T-cell (primary cell): ENCODE measurements around the gene ASGR2. TPM values are rescaled to one million over a fixed set of nuclear protein-coding genes. Genes with fewer than 3 reads are reported as not detected.
"Not testable (repeated sequence)": the region's sequence is repeated elsewhere in the genome, so short reads cannot be mapped to it uniquely, and the experiment has no call there.

ENCODE experiments used
- ATAC-seq, 4 experiments: fragments of 200-7000 bp in 3 of 4; fragments of 150-1000 bp in 1 of 4; cut with Tn5 transposase; replicated peaks in 1 of 4; 1 replicate in 3 of 4; 2 replicates in 1 of 4; pipeline ENCODE4 v1.10.0; 2021; ENCODE audit warnings: moderate library complexity in 3 of 4, mild to moderate bottlenecking in 2 of 4, moderate number of reproducible peaks in 1 of 4
- CTCF ChIA-PET, 2 donors: fragments of 300-600 bp; sonication (Branson Sonifier 250); formaldehyde crosslinking; loops; one replicate each; lab custom pipeline; 2022; ENCODE audit warnings: antibody characterized with exemption in 2 of 2; lab: Charles Lee
- POLR2A ChIA-PET, 2 donors: fragments of 300-600 bp; sonication (Branson Sonifier 250); formaldehyde crosslinking; loops; one replicate each; lab custom pipeline; 2022; ENCODE audit warnings: antibody characterized with exemption in 2 of 2; lab: Charles Lee
- DNase-seq, 35 experiments: peaks; one replicate each; pipeline versions ENCODE4 v3.0.0 to v3.0.0-alpha.2; 2013 to 2023
- H3K27ac ChIP-seq: one replicate; pipeline ENCODE4 v1.5.1; 2013; ENCODE audit warnings: low read length
- H3K27me3 ChIP-seq, 2 experiments: replicated peaks in 1 of 2; 1 replicate in 1 of 2; 2 replicates in 1 of 2; pipeline versions ENCODE4 v1.6.1 to v1.7.0; 2013; ENCODE audit warnings: low read length in 1 of 2, mixed read lengths in 1 of 2; ENCODE audit not compliant: control insufficient read depth in 2 of 2, insufficient read depth in 2 of 2; ENCODE audit errors: extremely low read depth in 1 of 2
- H3K36me3 ChIP-seq, 2 donors: 1 replicate in 1 of 2; 2 replicates in 1 of 2; pipeline versions ENCODE4 v1.6.1 to v1.7.0; 2013; ENCODE audit warnings: low read length in 1 of 2; ENCODE audit not compliant: control insufficient read depth in 2 of 2, insufficient read depth in 1 of 2; ENCODE audit errors: extremely low read depth in 1 of 2
- H3K4me1 ChIP-seq, 2 experiments: 1 replicate in 1 of 2; 2 replicates in 1 of 2; pipeline versions ENCODE4 v1.6.1 to v1.7.0; 2013; ENCODE audit warnings: low read length in 2 of 2, mixed read lengths in 1 of 2; ENCODE audit not compliant: insufficient read depth in 2 of 2, control insufficient read depth in 1 of 2; ENCODE audit errors: extremely low read depth in 1 of 2
- H3K4me3 ChIP-seq, 2 donors: 1 replicate in 1 of 2; 2 replicates in 1 of 2; pipeline versions ENCODE4 v1.5.1 to v1.7.0; 2013; ENCODE audit warnings: mild to moderate bottlenecking in 2 of 2, low read length in 1 of 2, moderate library complexity in 1 of 2; ENCODE audit not compliant: control insufficient read depth in 1 of 2; ENCODE audit errors: extremely low read depth in 1 of 2
- H3K9me3 ChIP-seq: 2 replicates; pipeline ENCODE4 v1.7.0; 2013
- H3K27ac Mint-ChIP-seq, 2 donors: one replicate each; pipeline ENCODE4 v1.8.0; 2020 to 2021; ENCODE audit warnings: mild to moderate bottlenecking in 2 of 2, mixed read lengths in 2 of 2
- H3K27me3 Mint-ChIP-seq, 2 donors: one replicate each; pipeline ENCODE4 v1.8.0; 2021 to 2022; ENCODE audit warnings: mixed read lengths in 2 of 2
- H3K36me3 Mint-ChIP-seq: one replicate; pipeline ENCODE4 v1.8.0; 2021; ENCODE audit warnings: mixed read lengths
- H3K4me1 Mint-ChIP-seq, 3 donors: one replicate each; pipeline ENCODE4 v1.8.0; 2020 to 2022; ENCODE audit warnings: mixed read lengths in 3 of 3, mild to moderate bottlenecking in 1 of 3
- H3K4me3 Mint-ChIP-seq, 3 donors: one replicate each; pipeline ENCODE4 v1.8.0; 2020 to 2022; ENCODE audit warnings: mild to moderate bottlenecking in 3 of 3, mixed read lengths in 3 of 3, moderate library complexity in 3 of 3
- H3K9me3 Mint-ChIP-seq, 3 donors: one replicate each; pipeline ENCODE4 v1.8.0; 2020 to 2022; ENCODE audit warnings: mixed read lengths in 3 of 3
- whole genome bisulfite sequencing: methylation state at CpG from one replicate; pipeline ENCODE4 v1.1.5; 2013; ENCODE audit warnings: missing lambda C conversion rate; ENCODE audit not compliant: insufficient coverage; 5-methylcytosine and 5-hydroxymethylcytosine counted together
- total RNA-seq, 35 experiments: library from RNA in 6 of 35; stranded (reverse) in 6 of 35; fragments of 120-200 nt in 1 of 35; gene quantifications; one replicate each; pipeline versions ENCODE4 v1.2.1 to v1.2.4 and lab custom pipeline; 2013 to 2026

ASGR2 gene
- total RNA-seq, 5 donors from 2014 or later (not counting 1 experiment from before 2014, with no cell fraction given): 0.25 to 0.55 (median 0.47) TPM; not detected in 1

DNA sequence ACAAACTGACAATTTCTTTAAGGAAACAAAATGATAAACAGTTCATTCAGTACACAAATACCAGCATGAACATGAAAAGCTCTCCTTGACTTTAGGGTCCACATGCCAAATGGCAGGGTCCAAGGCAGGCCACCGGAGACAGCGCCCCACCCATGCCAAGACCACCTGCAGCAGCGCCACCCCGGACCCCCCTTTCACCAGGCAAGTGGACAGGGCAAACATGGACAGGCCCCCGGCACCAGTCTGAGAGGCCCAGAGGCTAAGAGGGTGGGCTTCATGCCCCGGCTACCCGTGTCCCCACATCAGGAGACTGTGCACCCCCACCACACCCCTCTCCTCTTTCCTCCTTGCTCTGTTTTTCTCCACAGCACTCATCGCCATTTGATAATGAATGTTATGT lies 14.7 kb upstream of the ASGR2 start:
- Mint-ChIP-seq H3K9me3 (no peaks in the 10 kb centered on the region), H3K4me3 (no peak overlapping the region), H3K36me3 (no peaks in the 10 kb centered on the region), H3K4me1 (peaks cover 23 to 28% (median 25%) of the 10 kb centered on the region in 3 donors), H3K27me3 (peaks cover 0 to 3% of the 10 kb centered on the region in 2 donors), H3K27ac (no peak overlapping the region)
- ChIA-PET POLR2A (no interaction called here), CTCF (no interaction called here)
- H3K9me3 ChIP-seq: no peaks in the 10 kb centered on the region
- no peak for DNase-seq
- no peaks in the 10 kb centered on the region for H3K36me3 ChIP-seq
- H3K27me3 ChIP-seq: peaks cover 0 to 21% of the 10 kb centered on the region in 2 experiments
- WGBS: 94% methylated on average over 3 of the region's 8 CpGs
- no peak overlapping the region for H3K27ac ChIP-seq
- no peak overlapping the region for H3K4me3 ChIP-seq
- no peak for ATAC-seq
- peaks cover 6 to 24% of the 10 kb centered on the region in 2 experiments for H3K4me1 ChIP-seq

DNA sequence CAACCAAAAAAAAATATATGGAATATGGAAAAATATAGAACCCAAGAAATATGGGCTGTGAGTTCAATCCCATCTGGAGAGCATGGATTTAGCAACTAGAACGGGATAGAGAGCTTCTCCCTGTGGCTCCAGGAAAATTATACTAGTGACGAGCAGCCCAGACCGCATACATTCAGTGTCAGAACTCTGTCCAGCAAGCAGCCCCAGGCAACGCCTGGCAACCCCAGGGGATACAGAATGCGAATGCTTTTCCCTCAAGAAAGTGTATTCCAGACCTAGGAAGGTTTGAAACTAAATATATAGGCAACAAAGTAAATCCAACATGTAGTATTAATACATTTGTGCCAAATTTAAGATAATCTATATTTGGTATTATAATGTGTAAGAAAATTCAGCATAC lies 13.5 kb upstream of the ASGR2 start:
- no peaks in the 10 kb centered on the region for H3K9me3 Mint-ChIP-seq
- no peak for DNase-seq
- POLR2A ChIA-PET: no interaction called here
- no peak for ATAC-seq
- WGBS: 90% methylated on average over 4 of the region's 5 CpGs
- no peaks in the 10 kb centered on the region for H3K36me3 Mint-ChIP-seq
- Histone ChIP-seq H3K4me1 (peaks cover 6 to 16% of the 10 kb centered on the region in 2 experiments), H3K4me3 (no peak overlapping the region), H3K9me3 (no peaks in the 10 kb centered on the region), H3K36me3 (no peaks in the 10 kb centered on the region), H3K27ac (no peak overlapping the region), H3K27me3 (peaks cover 0 to 19% of the 10 kb centered on the region in 2 experiments)
- peaks cover 16 to 24% (median 19%) of the 10 kb centered on the region in 3 donors for H3K4me1 Mint-ChIP-seq
- no peak overlapping the region for H3K4me3 Mint-ChIP-seq
- H3K27me3 Mint-ChIP-seq: peaks cover 3 to 5% of the 10 kb centered on the region in 2 donors
- CTCF ChIA-PET: no interaction called here
- H3K27ac Mint-ChIP-seq: no peak overlapping the region

DNA sequence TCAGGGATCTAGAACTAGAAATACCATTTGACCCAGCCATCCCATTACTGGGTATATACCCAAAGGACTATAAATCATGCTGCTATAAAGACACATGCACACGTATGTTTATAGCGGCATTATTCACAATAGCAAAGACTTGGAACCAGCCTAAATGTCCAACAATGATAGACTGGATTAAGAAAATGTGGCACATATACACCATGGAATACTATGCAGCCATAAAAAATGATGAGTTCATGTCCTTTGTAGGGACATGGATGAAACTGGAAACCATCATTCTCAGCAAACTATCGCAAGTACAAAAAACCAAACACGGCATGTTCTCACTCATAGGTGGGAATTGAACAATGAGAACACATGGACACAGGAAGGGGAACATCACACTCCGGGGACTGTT lies 12.9 kb upstream of the ASGR2 start:
- WGBS: no CpG with 5 or more reads among the region's 5 CpGs
- H3K27me3 ChIP-seq: peaks cover 0 to 25% of the 10 kb centered on the region in 2 experiments
- H3K36me3 ChIP-seq, POLR2A ChIA-PET, H3K9me3 ChIP-seq, H3K4me3 ChIP-seq, H3K36me3 Mint-ChIP-seq, H3K4me1 ChIP-seq, H3K27ac ChIP-seq, DNase-seq, H3K27me3 Mint-ChIP-seq, CTCF ChIA-PET, H3K27ac Mint-ChIP-seq, H3K4me3 Mint-ChIP-seq, H3K9me3 Mint-ChIP-seq, ATAC-seq: not testable (repeated sequence)
- H3K4me1 Mint-ChIP-seq: peaks cover 12 to 18% (median 15%) of the 10 kb centered on the region in 3 donors

DNA sequence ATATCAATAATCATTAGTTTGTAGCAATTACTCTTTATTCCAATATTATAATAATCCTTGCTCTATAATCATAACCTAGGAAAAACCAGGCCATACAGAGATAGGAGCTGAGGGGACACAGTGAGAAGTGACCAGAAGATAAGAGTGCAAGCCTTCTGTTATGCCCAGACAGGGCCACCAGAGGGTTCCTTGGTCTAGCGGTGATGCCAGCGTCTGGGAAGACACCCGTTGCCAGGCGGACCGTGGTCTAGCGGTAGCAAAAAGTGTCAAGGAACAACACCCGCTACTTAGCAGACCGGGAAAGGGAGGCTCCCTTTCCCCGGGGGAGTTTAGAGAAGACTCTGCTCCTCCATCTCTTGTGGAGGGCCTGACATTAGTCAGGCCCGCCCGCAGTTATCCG lies 11.8 kb upstream of the ASGR2 start:
- H3K36me3 Mint-ChIP-seq, H3K9me3 Mint-ChIP-seq, ATAC-seq, H3K27me3 Mint-ChIP-seq, H3K4me1 Mint-ChIP-seq, POLR2A ChIA-PET, H3K4me3 Mint-ChIP-seq, H3K4me3 ChIP-seq, DNase-seq, H3K36me3 ChIP-seq, H3K9me3 ChIP-seq, CTCF ChIA-PET, H3K27ac Mint-ChIP-seq, H3K27ac ChIP-seq, H3K4me1 ChIP-seq: not testable (repeated sequence)
- H3K27me3 ChIP-seq: peaks cover 0 to 30% of the 10 kb centered on the region in 2 experiments
- WGBS: 85% methylated on average over 5 of the region's 12 CpGs

DNA sequence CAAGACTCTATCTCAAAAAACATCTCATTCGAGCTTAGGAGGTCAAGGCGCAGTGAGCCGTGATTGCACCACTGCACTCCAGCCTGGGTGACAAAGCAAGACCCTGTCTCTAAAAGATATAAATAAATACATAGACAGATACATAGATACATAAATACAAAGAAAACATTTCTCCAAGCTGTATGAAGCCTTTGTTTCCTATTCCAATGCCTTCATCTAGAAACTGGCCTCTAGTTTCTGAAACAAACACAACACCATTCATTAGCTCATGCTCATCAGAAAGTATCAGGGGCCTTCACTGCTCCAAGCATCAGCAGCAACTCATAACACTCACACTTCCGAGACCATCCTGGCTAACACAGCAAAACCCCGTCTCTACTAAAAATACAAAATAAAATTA lies 10.3 kb upstream of the ASGR2 start:
- Mint-ChIP-seq H3K27ac (no peak overlapping the region), H3K9me3 (no peaks in the 10 kb centered on the region), H3K4me3 (no peak overlapping the region), H3K36me3 (no peaks in the 10 kb centered on the region), H3K27me3 (peaks cover 10 to 18% of the 10 kb centered on the region in 2 donors), H3K4me1 (peaks cover 0 to 1% (median 0%) of the 10 kb centered on the region in 3 donors)
- no CpG with 5 or more reads among the region's 5 CpGs for WGBS
- POLR2A ChIA-PET: no interaction called here
- Histone ChIP-seq H3K4me1 (no peaks in the 10 kb centered on the region), H3K27ac (no peak overlapping the region), H3K36me3 (no peaks in the 10 kb centered on the region), H3K4me3 (no peak overlapping the region), H3K27me3 (peaks cover 0 to 33% of the 10 kb centered on the region in 2 experiments), H3K9me3 (no peaks in the 10 kb centered on the region)
- DNase-seq: no peak
- no peak for ATAC-seq
- CTCF ChIA-PET: interaction anchor here in 1 of 2 donors (0.6 kb wide), 1 partner anchor 69 kb away, joined by 5 read pairs; no protein-coding TSS in a partner anchor

DNA sequence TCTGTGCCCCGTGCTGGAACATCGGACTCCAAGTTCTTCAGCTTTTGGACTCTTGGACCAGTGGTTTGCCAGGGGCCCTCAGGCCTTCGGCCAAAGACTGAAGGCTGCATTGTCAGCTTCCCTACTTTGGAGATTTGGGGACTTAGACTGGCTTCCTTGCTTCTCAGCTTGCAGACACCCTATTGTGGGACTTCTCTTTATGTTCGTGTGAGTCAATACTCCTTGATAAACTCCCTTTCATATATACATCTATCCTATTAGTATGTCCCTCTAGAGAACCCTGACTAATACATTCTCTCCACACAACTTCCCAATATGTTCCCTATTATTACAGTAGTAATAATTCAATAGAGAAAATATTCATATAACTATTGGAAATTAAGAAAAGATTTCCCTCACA lies 9.2 kb upstream of the ASGR2 start:
- no peak overlapping the region for H3K27ac Mint-ChIP-seq
- H3K9me3 ChIP-seq: no peaks in the 10 kb centered on the region
- peaks cover 0 to 1% (median 0%) of the 10 kb centered on the region in 3 donors for H3K4me1 Mint-ChIP-seq
- H3K9me3 Mint-ChIP-seq: no peaks in the 10 kb centered on the region
- H3K36me3 ChIP-seq: no peaks in the 10 kb centered on the region
- ATAC-seq (no peak), DNase-seq (no peak)
- H3K36me3 Mint-ChIP-seq: no peaks in the 10 kb centered on the region
- peaks cover 0 to 33% of the 10 kb centered on the region in 2 experiments for H3K27me3 ChIP-seq
- no peak overlapping the region for H3K4me3 ChIP-seq
- ChIA-PET CTCF (no interaction called here), POLR2A (interaction anchor here in 1 of 2 donors (0.5 kb wide), 1 partner anchor 38 kb away, joined by 6 read pairs; no protein-coding TSS in a partner anchor)
- WGBS: 93% methylated on average over 3 of the region's 4 CpGs
- H3K4me1 ChIP-seq: no peaks in the 10 kb centered on the region
- peaks cover 16 to 24% of the 10 kb centered on the region in 2 donors for H3K27me3 Mint-ChIP-seq
- H3K27ac ChIP-seq: no peak overlapping the region
- H3K4me3 Mint-ChIP-seq: no peak overlapping the region
